Esophagus squamous epithelium (tissue), 5 donors: ENCODE measurements around the gene RBFOX1. TPM values are rescaled to one million over a fixed set of nuclear protein-coding genes. Genes with fewer than 3 reads are reported as not detected.

Experiments
- DNase-seq: peaks from one replicate; lab custom pipeline; 2025; lab: John Stamatoyannopoulos, UW
- H3K27ac ChIP-seq, 4 donors: fragments of 200-600 bp; sonication (generic); one replicate each; pipeline ENCODE4 v1.5.1; 2016 to 2019; ENCODE audit warnings: mild to moderate bottlenecking in 1 of 4
- H3K27me3 ChIP-seq, 4 donors: fragments of 200-600 bp; sonication (generic); 1 replicate in 3 of 4; 2 replicates in 1 of 4; pipeline versions ENCODE4 v1.5.1 to v1.6.0; 2017 to 2021; ENCODE audit warnings: antibody characterized with exemption in 1 of 4
- H3K36me3 ChIP-seq, 3 donors: fragments of 200-600 bp; sonication (generic); one replicate each; pipeline ENCODE4 v1.5.1; 2016 to 2019
- H3K4me1 ChIP-seq, 3 donors: fragments of 200-600 bp; sonication (generic); one replicate each; pipeline ENCODE4 v1.5.1; 2017 to 2019
- H3K4me3 ChIP-seq, 4 donors: fragments of 200-600 bp; sonication (generic); 1 replicate in 3 of 4; 2 replicates in 1 of 4; pipeline ENCODE4 v1.5.1; 2016 to 2019; ENCODE audit warnings: mild to moderate bottlenecking in 2 of 4, moderate library complexity in 1 of 4
- H3K9me3 ChIP-seq, 3 donors: fragments of 200-600 bp; sonication (generic); one replicate each; pipeline ENCODE4 v1.5.1; 2016 to 2019
- CTCF ChIP-seq, 6 experiments: fragments of 450-650 bp in 4 of 6; fragments of 200-600 bp in 2 of 6; sonication (generic) in 2 of 6; IDR thresholded peaks; one replicate each; pipeline ENCODE4 v1.5.1; 2016 to 2019; ENCODE audit warnings: antibody characterized with exemption in 6 of 6, mild to moderate bottlenecking in 4 of 6, moderate library complexity in 4 of 6
- POLR2A ChIP-seq, 4 donors: fragments of 450-650 bp; IDR thresholded peaks; one replicate each; pipeline ENCODE4 v1.6.1; 2017; ENCODE audit warnings: antibody characterized with exemption in 4 of 4, mild to moderate bottlenecking in 4 of 4, moderate library complexity in 3 of 4
- WGBS, 2 donors: methylation state at CpG; one replicate each; pipeline ENCODE4 v1.1.5; 2018; 5-methylcytosine and 5-hydroxymethylcytosine counted together
- intact Hi-C: fragments of 100-400 bp; cut with DNase I; formaldehyde crosslinking; loops from one replicate; pipeline ENCODE4 v1.15.0; 2022
- total RNA-seq, 4 donors: library from RNA; depleted of rRNA; stranded (reverse); fragments of >200 nt; gene quantifications; one replicate each; pipeline ENCODE4 v1.1.0, GENCODE V29; 2016
- donor health status: DM: yes; HTN: yes; CAD: no.

RBFOX1 gene
- total RNA-seq, 4 donors from 2014 or later: not detected

DNA sequence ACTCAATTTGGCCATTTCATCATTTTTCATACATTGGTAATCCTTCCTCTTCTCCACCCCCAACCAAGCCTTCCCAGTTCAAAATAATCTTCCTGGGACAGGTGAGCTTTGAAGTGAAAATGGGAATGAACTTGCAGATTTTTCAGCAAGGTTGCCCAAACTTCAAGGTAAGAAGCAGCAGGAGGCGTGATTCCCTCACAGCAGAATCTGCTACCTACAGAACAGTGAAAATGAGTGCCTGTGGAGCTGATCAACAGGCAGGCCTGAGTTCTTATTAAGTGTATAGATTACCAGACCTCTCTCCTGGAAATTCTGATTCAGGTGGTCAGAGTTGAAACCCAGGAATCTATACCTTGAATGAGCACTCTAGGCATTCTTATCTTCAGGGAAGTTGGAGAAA is 356.6 kb downstream of the RBFOX1 start:
- TF ChIP-seq POLR2A (IDR thresholded peaks at IDR 0.05) (no peak), CTCF (IDR thresholded peaks at IDR 0.05) (no peak)
- Histone ChIP-seq H3K27ac (no peak overlapping the region), H3K4me3 (no peak overlapping the region), H3K9me3 (no peaks in the 10 kb centered on the region), H3K27me3 (no peaks in the 10 kb centered on the region), H3K4me1 (no peaks in the 10 kb centered on the region), H3K36me3 (no peaks in the 10 kb centered on the region)
- 65 to 82% methylated on average over 1 of the region's 1 CpG for WGBS, 2 donors
- intact Hi-C loops: no loop called here
- no peak for DNase-seq

DNA sequence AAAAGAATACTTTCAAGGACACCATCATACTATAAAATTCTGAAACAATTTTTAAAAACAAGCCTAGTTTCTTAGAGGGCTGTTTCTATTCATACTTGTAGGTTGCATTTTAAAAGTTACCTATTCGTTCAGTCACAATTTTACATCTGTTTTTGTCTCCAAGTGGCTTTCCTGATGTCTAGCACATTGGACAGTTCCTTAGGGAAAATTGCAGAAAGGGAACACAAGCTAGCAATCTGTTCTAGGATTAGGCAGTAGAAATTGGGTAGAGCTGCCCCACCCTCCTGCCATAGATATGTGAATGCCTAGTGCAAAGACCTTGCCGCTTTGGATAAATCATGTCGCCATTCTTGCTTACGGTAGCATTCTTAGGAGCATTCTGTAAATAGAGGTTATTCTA is 358.9 kb downstream of the RBFOX1 start:
- H3K36me3 ChIP-seq: no peaks in the 10 kb centered on the region
- H3K27ac ChIP-seq: no peak overlapping the region
- TF ChIP-seq CTCF (IDR thresholded peaks at IDR 0.05) (no peak), POLR2A (IDR thresholded peaks at IDR 0.05) (no peak)
- no peak for DNase-seq
- no peak overlapping the region for H3K4me3 ChIP-seq
- no peaks in the 10 kb centered on the region for H3K27me3 ChIP-seq
- no peaks in the 10 kb centered on the region for H3K4me1 ChIP-seq
- no peaks in the 10 kb centered on the region for H3K9me3 ChIP-seq
- 83 to 86% methylated on average over 4 of the region's 4 CpGs for WGBS, 2 donors
- intact Hi-C loops: no loop called here

DNA sequence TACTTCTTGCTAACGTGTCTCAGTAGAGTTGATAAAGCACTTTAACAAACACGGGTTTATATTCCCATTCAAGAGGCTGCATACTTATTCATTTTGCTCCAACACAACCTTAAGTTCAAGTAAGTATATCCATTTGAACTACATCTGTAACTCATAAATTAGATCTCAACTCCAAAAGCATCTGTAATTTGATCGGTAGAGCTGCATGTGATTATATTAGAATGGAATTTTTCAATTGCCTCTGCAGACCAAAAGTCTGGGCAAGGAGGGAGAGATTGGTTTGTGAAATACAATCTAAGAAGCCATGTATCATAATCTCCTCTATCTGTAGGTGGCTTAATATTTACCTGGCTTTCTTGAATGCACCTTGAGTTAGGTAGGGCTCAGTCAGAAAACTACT is 371.0 kb downstream of the RBFOX1 start:
- H3K27ac ChIP-seq: no peak overlapping the region
- H3K27me3 ChIP-seq: no peaks in the 10 kb centered on the region
- H3K36me3 ChIP-seq: no peaks in the 10 kb centered on the region
- DNase-seq: no peak
- intact Hi-C loops: no loop called here
- no peak for TF ChIP-seq POLR2A (IDR thresholded peaks at IDR 0.05)
- TF ChIP-seq CTCF (IDR thresholded peaks at IDR 0.05): no peak
- 84 to 87% methylated on average over 3 of the region's 3 CpGs for WGBS, 2 donors
- H3K4me3 ChIP-seq: no peak overlapping the region
- H3K9me3 ChIP-seq: no peaks in the 10 kb centered on the region
- H3K4me1 ChIP-seq: no peaks in the 10 kb centered on the region

GRCh38 chr16:7705885-7706284 is 373.2 kb downstream of the RBFOX1 start:
- Histone ChIP-seq H3K4me1 (peaks cover 0 to 5% (median 0%) of the 10 kb centered on the region in 3 donors), H3K4me3 (no peak overlapping the region), H3K27ac (no peak overlapping the region), H3K36me3 (no peaks in the 10 kb centered on the region), H3K27me3 (no peaks in the 10 kb centered on the region), H3K9me3 (no peaks in the 10 kb centered on the region)
- intact Hi-C loops: no loop called here
- WGBS, 2 donors: 80 to 86% methylated on average over 7 of the region's 7 CpGs
- DNase-seq: no peak
- TF ChIP-seq CTCF (IDR thresholded peaks at IDR 0.05) (no peak), POLR2A (IDR thresholded peaks at IDR 0.05) (no peak)

GRCh38 chr16:7709186-7709585 is 376.5 kb downstream of the RBFOX1 start:
- DNase-seq: no peak
- TF ChIP-seq POLR2A (IDR thresholded peaks at IDR 0.05) (no peak), CTCF (IDR thresholded peaks at IDR 0.05) (no peak)
- no peaks in the 10 kb centered on the region for H3K9me3 ChIP-seq
- no peaks in the 10 kb centered on the region for H3K36me3 ChIP-seq
- no peak overlapping the region for H3K4me3 ChIP-seq
- H3K4me1 ChIP-seq: peaks cover 0 to 5% (median 0%) of the 10 kb centered on the region in 3 donors
- no peak overlapping the region for H3K27ac ChIP-seq
- no peaks in the 10 kb centered on the region for H3K27me3 ChIP-seq
- 43 to 63% methylated on average over 2 to 3 of the region's 3 CpGs for WGBS, 2 donors
- intact Hi-C loops: no loop called here
